NCI-H748 treated with DMSO at 0.1 percent for 48 hours (cell line): ENCODE results near the gene KLF11.
"Not testable (repeated sequence)": the region's sequence is repeated elsewhere in the genome, so short reads cannot be mapped to it uniquely, and the experiment has no call there.

ENCODE experiments used
- DNase-seq: peaks from one replicate; lab custom pipeline; 2025; lab: John Stamatoyannopoulos, UW

KLF11 gene

DNA sequence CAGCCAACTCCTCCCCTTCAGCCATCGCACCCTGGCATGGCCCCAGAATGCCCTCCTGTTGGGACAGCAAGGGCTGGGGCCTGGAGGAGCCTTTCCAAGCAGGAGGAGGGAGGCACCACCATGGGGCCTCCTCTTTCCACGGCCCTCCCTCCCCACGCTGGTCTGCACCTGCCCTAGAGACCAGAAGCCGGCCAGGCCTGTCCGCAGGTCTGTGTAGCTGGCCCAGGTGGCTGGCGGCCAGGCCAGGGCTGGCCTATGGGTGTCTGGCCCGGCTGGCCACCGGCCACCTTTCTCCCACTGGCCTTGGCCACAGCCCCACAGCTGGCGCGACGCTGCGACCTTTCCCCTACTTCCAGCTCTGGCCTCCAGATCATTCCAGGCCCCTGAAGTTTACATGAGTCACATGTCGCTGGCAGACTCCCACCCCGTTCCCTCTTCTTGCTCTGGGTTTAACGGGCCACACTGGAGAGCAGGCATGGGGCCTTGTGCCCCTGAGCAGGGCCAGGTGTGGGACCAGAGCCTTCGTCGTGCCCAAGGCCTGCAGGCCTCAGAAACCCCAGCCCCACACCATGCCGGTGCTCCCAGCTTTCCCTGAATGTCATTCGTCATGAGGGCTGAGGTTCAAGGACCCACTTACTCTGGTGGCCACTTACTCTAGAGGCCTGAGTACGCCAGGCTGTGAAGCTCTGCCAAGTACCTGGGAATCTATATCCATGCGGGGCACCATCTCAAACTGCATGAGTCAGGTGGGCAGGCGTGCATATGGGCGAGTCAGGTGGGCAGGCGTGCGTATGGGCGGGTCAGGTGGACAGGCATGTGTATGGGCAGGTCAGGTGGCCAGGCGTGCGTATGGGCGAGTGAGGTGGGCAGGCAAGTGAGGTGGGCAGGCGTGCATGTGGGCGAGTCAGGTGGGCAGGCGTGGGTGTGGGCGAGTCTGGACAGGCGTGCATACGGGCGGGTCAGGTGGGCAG lies 33.3 kb upstream of the KLF11 start:
- no peak for DNase-seq

DNA sequence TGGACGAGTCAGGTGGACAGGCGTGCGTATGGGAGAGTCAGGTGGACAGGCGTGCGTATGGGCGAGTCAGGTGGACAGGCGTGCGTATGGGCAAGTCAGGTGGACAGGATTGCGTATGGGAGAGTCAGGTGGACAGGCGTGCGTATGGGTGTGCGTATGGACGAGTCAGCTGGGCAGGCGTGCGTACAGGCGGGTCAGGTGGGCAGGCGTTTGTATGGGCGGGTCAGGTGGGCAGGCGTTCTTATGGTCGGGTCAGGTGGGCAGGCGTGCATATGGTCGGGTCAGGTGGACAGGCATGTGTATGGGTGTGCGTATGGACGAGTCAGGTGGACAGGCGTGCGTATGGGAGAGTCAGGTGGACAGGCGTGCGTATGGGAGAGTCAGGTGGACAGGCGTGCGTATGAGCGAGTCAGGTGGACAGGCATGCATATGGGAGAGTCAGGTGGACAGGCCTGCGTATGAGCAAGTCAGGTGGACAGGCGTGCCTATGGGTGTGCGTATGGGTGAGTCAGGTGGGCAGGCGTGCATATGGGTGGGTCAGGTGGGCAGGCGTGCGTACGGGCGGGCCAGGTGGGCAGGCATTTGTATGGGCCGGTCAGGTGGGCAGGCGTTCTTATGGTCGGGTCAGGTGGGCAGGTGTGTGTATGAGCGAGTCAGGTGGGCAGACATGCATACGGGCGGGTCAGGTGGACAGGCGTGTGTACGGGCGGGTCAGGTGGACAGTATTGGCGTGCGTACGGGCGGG lies 32.3 kb upstream of the KLF11 start:
- not testable (repeated sequence) for DNase-seq

DNA sequence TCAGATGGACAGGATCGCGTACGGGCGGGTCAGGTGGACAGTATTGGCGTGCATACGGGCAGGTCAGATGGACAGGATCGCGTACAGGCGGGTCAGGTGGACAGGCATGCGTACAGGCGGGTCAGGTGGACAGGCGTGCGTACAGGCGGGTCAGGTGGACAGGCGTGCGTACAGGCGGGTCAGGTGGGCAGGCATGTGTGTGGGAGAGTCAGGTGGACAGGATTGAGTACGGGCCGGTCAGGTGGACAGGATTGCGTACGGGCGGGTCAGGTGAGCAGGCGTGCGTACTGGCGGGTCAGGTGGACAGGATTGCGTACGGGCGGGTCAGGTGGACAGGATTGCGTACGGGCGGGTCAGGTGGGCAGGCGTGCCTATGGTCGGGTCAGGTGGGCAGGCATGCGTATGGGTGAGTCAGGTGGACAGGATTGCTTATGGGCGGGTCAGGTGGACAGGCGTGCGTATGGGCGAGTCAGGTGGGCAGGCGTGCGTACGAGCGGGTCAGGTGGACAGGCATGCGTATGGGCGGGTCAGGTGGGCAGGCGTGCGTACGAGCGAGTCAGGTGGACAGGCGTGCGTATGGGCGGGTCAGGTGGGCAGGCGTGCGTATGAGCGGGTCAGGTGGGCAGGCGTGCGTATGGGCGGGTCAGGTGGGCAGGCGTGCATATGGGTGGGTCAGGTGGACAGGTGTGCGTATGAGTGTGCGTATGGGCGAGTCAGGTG lies 31.6 kb upstream of the KLF11 start:
- DNase-seq = not testable (repeated sequence)

DNA sequence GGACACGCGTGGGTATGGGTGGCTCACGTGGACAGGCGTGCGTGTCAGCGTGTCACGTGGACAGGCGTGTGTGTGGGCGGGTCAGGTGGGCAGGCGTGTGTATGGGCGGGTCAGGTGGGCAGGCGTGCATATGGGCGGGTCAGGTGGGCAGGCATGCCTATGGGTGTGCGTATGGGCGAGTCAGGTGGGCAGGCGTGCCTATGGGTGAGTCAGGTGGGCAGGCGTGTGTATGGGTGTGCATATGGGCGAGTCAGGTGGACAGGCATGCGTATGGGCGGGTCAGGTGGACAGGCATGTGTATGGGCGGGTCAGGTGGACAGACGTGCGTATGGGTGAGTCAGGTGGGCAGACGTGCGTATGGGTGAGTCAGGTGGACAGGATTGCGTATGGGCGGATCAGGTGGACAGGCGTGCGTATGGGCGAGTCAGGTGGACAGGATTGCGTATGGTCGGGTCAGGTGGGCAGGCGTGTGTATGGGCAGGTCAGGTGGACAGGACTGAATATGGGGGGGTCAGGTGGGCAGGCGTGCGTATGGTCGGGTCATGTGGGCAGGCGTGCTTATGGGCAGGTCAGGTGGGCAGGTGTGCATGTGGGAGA lies 30.9 kb upstream of the KLF11 start:
- DNase-seq = not testable (repeated sequence)

DNA sequence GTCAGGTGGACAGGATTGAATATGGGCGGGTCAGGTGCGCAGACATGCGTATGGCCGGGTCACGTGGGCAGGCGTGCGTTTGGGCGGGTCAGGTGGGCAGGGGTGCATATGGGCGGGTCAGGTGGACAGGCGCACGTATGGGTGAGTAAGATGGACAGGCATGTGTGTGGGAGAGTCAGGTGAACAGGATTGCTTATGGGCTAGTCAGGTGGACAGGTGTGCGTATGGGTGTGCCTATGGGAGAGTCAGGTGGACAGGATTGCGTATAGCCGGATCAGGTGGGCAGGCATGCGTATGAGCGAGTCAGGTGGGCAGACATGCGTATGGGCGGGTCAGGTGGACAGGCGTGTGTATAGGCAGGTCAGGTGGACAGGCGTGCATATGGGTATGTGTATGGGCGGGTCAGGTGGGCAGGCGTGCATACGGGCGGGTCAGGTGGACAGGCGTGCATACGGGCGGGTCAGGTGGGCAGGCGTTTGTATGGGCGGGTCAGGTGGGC lies 30.3 kb upstream of the KLF11 start:
- no peak for DNase-seq

DNA sequence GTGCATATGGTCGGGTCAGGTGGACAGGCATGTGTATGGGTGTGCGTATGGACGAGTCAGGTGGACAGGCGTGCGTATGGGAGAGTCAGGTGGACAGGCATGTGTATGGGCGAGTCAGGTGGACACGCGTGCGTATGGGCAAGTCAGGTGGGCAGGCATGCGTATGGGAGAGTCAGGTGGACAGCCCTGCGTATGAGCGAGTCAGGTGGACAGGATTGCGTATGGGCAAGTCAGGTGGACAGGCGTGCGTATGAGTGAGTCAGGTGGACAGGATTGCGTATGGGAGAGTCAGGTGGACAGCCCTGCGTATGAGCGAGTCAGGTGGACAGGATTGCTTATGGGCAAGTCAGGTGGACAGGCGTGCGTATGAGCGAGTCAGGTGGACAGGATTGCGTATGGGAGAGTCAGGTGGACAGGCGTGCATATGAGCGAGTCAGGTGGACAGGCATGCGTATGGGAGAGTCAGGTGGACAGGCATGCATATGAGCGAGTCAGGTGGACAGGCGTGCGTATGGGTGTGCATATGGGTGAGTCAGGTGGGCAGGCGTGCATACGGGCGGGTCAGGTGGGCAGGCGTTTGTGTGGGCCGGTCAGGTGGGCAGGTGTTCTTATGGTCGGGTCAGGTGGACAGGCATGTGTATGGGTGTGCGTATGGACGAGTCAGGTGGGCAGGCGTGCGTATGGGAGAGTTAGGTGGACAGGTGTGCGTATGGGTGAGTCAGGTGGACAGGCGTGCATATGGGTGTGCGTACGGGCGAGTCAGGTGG lies 29.5 kb upstream of the KLF11 start:
- not testable (repeated sequence) for DNase-seq

DNA sequence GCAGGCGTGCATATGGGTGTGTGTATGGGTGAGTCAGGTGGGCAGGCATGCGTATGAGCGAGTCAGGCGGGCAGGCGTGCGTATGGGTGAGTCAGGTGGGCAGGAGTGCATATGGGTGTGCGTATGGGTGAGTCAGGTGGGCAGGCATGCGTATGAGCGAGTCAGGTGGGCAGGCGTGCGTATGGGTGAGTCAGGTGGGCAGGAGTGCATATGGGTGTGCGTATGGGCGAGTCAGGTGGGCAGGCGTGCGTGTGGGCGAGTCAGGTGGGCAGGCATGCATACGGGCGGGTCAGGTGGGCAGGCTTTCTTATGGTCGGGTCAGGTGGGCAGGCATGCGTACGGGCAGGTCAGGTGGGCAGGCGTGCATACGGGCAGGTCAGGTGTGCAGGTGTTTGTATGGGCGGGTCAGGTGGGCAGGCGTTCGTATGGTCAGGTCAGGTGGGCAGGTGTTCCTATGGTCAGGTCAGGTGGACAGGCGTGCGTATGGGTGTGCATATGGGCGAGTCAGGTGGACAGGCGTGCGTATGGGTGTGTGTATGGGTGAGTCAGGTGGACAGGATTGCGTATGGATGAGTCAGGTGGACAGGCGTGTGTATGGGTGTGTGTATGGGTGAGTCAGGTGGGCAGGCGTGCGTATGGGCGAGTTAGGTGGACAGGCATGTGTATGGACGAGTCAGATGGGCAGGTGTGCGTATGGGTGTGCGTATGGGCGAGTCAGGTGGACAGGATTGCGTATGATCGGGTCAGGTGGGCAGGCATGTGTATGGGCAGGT lies 28.7 kb upstream of the KLF11 start:
- DNase-seq = no peak

DNA sequence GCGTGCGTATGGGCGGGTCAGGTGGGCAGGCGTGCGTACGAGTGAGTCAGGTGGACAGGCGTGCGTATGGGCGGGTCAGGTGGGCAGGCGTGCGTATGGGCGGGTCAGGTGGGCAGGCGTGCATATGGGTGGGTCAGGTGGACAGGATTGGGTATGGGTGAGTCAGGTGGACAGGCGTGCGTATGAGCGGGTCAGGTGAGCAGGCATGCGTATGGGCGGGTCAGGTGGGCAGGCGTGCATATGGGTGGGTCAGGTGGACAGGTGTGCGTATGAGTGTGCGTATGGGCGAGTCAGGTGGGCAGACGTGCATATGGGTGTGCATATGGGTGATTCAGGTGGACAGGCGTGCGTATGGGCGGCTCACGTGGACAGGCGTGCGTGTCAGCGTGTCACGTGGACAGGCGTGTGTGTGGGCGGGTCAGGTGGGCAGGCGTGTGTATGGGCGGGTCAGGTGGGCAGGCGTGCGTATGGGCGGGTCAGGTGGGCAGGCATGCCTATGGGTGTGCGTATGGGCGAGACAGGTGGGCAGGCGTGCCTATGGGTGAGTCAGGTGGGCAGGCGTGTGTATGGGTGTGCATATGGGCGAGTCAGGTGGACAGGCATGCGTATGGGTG lies 27.9 kb upstream of the KLF11 start:
- not testable (repeated sequence) for DNase-seq

DNA sequence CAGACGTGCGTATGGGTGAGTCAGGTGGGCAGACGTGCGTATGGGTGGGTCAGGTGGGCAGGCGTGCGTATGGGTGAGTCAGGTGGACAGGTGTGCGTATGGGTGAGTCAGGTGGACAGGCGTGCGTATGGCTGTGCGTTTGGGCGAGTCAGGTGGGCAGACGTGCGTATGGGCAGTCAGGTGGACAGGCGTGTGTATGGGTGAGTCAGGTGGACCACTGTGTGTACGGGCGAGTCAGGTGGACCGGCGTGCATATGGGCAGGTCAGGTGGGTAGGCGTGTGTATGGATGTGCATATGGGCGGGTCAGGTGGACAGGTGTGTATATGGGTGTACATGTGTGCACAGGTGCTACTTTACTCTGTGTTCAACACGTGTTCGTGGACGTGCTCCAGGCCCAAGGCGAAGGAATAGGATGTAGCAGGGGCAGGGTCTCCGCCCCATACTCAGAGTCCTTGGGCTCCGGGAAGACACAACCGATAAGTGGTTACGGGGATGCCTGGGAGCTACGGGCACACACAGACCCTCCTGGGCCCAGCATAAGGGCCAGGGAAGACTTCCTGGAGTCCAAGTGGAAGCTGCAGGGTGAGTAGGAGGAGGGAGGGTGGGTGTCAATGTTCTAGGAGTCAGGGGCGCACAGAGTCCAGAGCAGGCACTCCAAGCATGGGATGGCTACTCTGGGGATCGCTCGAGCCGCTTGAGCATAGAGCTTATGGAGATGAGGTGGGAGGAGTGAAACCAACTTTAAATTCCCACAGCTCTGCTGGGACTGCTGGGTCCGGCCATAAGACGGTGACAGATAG lies 27.1 kb upstream of the KLF11 start:
- DNase-seq = no peak

DNA sequence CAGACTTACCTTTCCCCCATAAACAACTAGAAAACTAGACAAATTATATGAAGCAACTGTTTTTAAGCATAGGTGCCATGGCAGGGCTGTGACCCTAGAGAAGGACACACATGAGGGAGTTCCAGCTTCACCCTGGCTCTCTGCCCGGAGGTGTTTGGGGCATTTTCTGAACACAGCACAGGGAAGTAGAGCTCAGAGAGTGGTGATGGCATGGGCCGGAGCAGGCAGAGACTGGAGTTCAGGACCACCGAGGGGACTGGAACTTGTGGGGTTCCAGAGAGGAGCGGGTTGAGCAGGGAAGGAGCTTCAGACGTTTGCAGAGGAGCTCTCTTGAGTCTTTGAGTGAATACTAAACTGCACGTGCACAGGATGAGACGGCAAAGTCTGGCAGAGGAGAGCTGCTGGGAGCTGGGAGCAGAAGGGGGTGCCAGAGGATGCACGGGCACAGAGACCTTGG lies 26.5 kb upstream of the KLF11 start:
- no peak for DNase-seq

DNA sequence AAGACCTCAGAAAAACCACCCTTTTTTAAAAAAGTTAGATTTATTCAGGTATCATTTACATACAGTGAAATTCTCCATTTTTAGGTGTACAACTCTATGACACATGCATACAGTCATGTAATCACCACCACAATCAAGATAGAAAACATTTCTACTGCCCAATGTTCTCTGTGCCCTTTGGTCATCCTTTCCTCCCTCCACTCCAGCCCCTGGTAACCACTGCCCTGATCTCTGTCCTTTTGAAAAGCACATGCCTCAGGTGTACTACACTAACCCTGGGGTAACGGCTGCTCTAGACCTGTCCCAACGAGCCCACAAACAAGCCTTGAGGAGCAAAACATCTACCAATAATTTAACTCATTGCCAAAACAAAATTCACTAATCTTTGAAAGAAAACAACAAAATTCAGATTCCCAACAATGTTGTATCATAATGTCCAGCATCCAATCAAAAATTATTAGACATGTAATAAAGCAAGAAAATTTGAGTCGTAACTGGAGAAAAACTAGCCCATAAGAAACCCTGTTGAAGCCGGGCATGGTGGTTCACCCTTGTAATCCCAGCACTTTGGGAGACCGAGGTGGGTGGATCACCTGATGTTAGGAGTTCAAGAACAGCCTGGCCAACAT lies 25.9 kb upstream of the KLF11 start:
- DNase-seq = no peak

DNA sequence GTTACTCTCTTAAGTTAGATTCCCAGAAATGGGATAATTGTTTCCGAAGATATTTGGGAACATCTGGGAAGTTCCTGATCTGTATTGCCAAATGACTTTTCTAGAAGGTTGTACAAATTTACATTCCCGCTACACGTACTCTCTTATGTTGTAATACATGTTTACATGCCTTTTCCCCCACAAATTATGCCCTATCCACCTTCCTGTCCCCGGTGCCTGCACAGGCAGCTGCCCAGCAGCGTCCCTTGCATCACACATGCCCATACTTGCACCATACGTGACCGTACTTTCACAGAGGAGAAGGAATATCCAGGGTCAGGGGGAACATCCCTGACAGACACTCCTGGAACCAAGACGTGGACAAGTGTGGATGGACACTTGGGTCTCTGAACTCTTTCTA lies 24.2 kb upstream of the KLF11 start:
- DNase-seq = no peak

DNA sequence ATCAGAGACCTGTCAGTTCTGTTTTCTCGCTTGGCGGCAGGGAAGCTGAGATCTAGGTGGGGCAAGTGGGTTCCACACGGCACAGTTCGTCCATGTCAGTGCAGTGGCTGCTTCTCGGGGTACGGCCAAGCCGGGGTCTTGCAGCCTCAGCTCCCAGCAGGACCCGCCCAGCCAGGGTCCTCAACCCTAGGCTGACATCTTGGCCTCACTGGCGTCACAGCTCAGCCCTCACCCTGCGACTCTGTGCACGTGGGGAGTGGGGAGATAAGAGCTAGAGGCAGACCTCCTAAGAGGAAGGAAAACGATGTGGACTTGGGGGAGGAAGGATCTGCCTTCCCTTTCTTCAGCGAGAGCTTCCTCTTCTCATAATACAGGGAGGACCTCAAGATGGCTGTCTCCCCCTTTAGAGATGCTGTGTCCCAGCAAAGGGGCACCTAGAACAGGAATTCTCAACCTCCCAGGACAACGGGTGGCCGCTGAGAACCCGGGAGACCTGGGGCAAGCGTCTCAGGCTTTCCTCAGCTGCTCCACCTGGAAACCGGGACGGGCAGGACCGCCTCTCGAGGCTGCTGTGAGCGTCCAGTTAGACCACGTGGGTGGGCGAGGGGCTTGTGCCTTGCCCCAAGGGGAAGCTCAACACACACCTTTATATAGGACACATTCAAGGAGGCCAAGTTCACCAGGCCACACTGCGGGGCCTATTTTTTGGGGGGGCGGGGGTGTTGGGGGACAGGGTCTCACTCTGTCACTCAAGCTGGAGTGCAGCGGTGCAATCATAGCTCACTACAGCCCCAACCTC lies 23.5 kb upstream of the KLF11 start:
- DNase-seq = no peak

DNA sequence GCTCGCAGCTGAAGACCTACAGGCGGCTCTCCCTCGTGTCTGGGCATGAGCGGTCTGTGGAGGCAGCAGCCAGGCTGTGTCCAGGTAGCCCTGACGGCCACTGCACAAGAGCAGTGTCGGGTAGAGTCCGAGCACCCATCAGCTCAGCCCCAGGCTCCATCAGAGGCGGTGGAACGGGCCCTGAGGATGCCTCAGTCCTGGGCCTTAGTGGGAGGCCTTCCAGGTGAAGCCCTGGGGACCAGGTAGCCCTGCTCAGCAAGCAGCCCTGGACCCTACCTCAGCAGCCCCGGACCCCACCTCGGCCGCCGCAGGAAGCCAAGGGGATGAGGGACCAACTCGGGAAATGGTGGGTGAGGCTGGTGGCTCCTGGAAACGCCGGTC lies 21.3 kb upstream of the KLF11 start:
- no peak for DNase-seq

DNA sequence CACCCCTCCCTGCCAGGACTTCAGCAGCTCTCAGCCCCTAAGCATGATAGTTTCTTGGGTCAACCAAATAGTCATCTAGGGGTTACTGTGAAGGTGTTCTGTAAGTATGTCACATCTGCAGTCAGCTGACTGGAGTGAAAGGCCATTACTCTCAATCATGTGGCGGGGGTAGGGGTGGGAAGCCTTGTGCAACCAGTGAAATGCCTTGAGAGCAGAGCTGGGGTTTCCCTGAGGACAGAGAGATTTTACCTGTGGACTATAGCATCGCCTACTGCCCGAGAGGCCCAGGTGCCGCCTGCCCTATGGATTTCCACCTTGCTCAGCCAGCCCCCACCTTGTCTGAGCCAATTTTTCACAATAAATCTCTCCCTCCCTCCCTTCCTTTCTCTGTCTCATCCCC lies 20.9 kb upstream of the KLF11 start:
- no peak for DNase-seq

DNA sequence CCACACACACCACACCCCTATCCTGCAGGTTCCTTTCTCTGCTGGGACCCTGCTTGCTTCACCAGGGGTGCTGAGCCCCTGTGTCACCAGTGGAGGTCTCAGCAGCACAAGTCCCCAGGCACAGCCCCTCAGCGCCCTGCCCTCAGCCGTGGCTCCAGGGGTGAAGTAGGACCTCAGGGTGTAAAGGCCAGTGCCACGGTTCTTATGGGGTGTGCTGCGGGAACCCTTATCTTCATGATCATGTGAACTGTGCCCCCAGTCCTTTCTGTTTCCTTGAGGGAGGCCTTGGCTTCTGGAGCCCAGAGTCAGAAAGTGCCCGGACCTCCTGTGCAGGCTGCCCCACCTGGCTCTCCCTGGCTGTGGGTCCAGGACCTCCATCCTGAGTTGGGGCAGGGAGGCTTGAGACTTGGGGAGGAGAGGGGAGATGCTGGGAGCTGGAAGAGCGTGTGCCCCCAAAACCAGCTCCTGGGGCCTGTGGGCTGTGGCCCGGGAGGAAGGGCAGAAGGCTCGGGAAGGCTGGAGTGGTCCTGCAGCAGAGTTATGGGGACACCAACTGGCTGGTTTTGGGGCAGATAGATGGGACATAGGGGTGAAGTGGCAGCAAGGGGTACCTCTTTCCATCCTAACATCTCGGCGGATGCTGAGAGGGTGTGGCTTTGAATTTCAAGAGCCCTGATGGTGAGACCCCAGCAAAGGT lies 20.2 kb upstream of the KLF11 start:
- no peak for DNase-seq

DNA sequence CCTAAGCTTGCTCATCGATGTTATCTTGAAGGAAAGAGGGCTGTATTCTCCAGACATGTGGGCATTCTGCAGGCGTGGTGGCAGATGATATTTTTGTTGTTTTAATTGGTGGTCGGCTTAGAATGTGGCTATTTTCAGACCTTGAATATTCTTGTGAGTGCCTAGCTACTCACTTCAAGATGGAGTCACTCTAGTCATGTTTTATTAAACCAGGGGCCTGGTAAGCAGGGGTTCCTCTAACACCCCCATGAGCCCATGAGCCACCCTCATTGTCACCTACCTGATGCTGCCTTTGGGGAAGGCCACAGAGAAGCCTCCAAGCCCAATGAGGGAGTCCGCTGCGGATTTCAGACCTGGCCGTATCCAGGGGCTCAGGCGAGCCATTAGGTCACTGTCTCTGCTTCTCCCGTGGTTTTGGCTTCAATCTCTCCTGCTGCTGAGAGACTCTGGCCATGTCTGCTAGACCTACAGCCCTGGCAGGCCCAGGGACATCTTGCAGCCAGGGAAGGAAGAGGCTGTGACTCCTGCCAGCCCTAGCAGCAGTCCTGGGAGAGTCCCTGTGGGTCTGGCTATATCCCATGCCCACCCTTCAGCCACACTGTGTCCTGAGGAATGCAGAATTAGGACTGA lies 16.3 kb upstream of the KLF11 start:
- no peak for DNase-seq
